GM21786 (cell line): ENCODE data around the gene CCDC87.
A peak's percentile ranks its signal among the peaks of the same experiment; 100 is the strongest.
"Not testable (repeated sequence)": the region's sequence is repeated elsewhere in the genome, so short reads cannot be mapped to it uniquely, and the experiment has no call there.

Experiments
- ATAC-seq: cut with Tn5 transposase; IDR thresholded peaks from one replicate; pipeline ENCODE4 v1.9.1; 2021; ENCODE audit not compliant: unreplicated experiment

Gene CCDC87

DNA sequence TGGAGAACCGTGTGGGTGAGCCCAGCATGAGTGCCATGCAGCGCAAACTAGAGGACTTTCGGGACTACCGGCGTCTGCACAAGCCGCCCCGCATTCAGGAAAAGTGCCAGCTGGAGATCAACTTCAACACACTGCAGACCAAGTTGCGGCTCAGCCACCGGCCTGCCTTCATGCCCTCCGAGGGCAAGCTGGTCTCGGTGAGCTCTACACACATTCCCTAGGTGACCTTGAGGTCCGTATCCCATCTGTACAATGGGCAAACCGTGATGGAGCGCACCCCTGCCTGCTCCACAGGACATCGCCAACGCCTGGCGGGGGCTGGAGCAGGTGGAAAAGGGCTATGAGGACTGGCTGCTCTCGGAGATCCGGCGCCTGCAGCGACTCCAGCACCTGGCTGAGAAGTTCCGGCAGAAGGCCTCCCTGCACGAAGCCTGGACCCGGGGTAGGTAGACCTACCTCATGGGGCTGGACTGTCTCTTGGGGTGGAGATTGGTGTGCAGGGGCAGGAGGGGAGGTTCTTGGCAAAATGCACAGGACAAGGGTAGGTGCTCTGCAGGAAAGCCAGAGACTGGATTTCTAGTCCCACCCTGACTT lies 35.0 kb downstream of the CCDC87 start:
- ATAC-seq = no peak

- ATAC-seq = no peak
These were observed 36.8 kb downstream of the CCDC87 start for GRCh38 chr11:66556086-66556485.

DNA sequence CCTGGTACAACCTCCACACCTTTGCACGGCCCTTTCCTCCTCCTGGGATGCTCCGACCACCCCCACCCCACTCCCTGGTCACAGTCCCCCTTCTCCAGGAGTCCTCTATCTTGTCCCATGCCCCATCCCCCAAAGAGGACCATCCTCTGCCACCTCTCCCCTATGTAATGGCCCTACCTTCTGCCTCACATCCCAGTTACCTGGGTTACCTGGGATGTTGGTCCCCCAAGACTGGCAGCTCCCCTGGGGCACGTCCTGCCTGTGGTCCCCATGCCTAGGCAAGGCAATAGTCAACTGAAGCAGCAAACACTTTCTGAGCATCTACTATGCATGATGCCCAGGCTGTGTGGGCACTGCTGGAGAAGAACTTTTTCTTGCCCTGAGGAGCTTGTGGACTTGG lies 37.4 kb downstream of the CCDC87 start:
- ATAC-seq = no peak

DNA sequence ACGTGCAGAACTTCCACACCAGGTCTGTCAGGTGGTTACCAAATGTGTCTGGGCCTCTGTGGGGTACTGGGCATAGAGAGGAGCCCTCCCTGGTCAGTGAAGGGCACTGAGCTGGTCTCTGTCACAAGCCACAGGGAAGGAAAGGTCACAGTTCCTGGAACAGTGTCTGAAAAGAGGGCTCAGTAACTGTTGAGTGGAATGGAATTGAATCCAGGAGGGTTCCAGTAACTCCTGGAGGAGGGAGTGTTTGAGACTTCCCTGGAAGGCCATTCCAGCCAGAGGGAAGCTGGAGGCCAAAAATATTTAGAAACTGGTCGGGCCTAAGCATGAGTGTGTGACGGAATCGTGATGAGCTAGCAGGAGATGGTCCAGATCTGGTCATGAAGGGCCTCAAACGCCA lies 38.3 kb downstream of the CCDC87 start:
- no peak for ATAC-seq

DNA sequence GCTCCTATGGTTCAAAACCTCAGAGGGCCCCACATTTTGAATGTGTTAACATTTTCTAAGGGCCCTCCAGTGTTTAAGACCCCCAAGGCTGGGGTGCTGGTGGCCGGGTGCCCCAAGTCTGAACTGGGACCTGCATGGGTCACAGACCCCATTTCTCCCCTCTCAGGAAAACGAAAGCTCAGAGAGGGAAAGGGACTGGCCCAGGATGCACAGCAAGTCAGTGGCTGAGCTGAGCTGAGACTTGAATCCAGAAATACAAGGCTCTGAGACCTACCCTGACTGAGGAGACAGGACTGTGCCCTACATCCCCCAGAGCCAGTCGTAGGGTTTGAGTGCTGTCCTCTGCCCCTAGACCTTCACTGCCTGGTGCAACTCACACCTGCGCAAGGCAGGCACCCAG lies 42.0 kb downstream of the CCDC87 start:
- no peak for ATAC-seq

DNA sequence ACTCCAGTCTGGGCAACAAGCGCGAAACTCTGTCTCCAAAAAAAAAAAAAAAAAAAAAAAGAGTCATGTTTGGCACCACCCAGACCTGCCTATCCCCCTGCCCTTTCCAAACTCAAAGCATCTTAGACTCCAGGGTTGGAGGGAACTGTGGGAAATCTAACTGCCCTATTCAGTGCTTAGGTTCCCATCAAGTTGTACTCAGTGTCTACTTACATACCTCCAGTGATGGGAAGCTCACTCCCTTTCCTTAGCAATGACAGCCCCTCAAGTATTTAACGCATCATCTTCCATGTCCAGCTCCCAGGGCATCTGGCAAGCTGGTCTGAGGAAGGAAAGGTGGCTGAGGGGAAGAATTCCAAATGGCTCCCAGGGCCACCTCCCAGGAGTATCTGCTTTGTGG lies 43.2 kb downstream of the CCDC87 start:
- no peak for ATAC-seq

DNA sequence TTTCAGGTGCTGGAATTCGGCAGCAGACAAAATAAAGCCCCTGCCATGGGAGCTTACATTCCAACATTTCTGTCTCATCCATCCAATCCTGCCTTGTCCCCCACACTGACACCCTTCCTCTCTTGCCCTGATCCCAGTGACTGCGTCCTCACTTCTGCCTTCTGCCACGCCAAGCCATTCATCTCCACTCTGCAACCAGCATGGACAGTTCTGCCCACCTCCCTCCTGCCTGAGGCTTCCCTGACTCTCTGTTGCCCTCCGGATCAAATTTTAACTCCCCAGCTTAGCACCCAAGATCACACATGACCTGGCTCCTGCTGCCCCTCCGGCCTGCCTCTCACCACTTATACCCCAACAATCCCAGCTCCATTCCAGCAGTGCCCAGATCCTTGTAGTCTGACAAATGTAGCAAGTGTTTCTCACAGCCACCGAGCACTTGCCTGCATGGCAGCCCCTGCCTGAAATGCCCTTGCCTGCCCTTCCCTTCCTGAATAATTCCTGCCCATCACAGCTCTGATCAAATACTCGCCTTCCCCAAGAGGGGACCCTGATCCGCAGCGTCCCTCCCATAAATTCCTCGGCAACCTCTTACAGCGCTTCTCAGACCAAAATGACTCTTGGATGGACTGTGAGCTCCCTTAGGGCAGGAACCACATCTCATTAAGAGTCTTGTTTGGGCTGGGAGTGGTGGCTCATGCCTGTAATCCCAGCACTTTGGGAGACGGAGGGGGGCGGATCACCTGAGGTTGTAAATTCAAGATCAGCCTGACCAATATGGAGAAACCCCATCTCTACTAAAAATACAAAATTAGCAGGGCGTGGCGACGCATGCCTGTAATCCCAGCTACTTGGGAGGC lies 43.9 kb downstream of the CCDC87 start:
- no peak for ATAC-seq

DNA sequence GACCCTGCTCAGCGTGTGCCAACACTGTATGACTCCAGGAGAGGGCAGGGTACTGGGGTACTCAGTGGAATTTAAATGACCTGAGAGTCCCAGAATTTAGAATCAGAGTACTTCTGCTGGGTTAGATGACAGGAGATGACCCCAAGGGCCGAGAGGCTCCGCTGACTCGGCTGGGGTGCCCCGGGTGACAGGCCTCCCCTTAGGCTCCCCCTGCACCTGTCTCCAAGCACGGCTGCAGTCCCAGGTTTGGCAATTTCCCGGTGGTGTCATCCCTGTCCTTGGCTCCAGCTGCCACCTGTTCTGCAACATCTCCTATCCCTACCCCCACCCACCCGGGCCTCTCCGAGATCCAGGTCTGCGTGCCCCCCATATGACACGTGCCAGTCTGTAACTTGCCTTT lies 44.8 kb downstream of the CCDC87 start:
- ATAC-seq = no peak

GRCh38 chr11:66547662-66548009 lies 45.2 kb downstream of the CCDC87 start:
- no peak for ATAC-seq

- ATAC-seq = no peak
These were observed 45.7 kb downstream of the CCDC87 start for GRCh38 chr11:66546966-66547661.

DNA sequence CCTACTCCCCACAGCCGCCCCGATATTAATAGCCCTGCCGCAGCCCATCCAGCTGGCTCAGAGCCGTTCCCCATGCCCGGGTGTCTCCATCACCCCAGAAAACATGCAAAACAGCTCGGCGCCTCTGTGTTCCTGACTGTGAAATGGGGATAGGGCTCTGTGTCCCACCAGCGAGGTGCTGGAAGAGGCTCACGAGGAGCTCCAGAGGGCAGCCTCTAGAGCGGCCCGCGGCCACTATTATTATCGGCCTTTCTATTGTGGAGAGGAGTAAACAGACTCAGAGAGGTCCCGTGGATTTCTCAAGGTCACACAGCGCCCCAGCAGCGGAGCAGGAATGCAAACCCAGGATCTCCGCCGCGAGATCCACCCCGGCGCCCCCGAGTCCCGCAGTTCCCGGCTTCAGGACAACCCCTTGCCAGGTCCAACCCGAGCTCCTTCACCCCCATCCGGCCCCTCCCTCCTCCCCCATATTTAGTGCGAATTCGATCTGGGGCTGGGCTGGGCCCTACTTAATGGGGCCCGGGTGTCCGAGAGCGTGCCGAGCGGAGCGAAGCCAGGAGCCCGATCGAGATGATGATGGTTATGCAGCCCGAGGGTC lies 46.4 kb downstream of the CCDC87 start, which contains the start of gene ACTN3:
Gene ACTN3 (plus strand): TSS at position 536 of the 598 bp plus-strand sequence. CDS start 35 bp downstream, at position 571.
- no peak for ATAC-seq

- peak; percentile 85 for ATAC-seq
These were observed 47.0 kb downstream of the CCDC87 start, which contains the start of gene ZDHHC24 for GRCh38 chr11:66545701-66546367. ZDHHC24 (minus strand) TSS chr11:66546048; CDS start chr11:66546003, 45 bp downstream.

DNA sequence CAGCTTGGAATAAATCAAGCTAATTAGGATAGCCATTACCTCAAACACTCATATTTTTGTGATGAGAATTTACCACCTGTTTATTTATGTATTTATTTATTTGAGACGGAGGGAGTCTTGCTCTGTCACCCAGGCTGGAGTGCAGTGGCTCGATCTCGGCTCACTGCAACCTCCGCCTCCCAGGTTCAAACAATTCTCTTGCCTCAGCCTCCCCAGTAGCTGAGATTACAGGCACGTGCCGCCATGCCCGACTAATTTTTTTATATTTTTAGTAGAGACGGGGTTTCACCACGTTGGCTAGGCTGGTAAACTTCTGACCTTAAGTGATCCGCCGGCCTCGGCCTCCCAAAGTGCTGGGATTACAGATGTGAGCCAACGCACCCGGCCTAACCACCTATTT lies 47.9 kb downstream of the CCDC87 start:
- ATAC-seq = not testable (repeated sequence)

- ATAC-seq = no peak
These were observed 49.4 kb downstream of the CCDC87 start for GRCh38 chr11:66543263-66544107.

- ATAC-seq = no peak
These were observed 50.5 kb downstream of the CCDC87 start for GRCh38 chr11:66542362-66542761.

DNA sequence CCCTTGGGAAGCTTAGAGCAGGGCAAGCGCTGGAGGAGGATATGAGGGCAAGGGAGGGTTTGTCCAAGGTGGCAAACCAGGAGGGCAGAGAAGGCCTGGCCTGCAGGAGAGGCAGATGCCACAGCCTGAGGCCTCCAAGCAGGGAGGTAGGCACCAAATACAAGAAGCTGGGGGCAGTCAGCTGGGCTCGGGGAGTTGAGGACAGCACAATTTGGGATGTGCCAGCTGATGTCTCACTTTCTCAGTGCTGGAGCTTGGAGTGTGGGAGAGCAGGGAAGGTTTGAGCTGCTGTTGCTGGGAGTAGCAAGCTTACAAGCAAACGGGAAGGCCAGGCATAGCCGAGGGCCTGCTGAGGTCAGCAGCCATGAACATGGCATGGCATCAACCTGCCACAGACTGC lies 51.0 kb downstream of the CCDC87 start:
- ATAC-seq = no peak

GRCh38 chr11:66540598-66540997 lies 52.3 kb downstream of the CCDC87 start:
- not testable (repeated sequence) for ATAC-seq
